Measurements from ENCODE around the gene RPS6KC1. TPM values are rescaled to one million over a fixed set of nuclear protein-coding genes. Genes with fewer than 3 reads are reported as not detected.

The RPS6KC1 gene
- total RNA-seq, 1 experiment from 2014 or later, result 16.9 TPM

DNA sequence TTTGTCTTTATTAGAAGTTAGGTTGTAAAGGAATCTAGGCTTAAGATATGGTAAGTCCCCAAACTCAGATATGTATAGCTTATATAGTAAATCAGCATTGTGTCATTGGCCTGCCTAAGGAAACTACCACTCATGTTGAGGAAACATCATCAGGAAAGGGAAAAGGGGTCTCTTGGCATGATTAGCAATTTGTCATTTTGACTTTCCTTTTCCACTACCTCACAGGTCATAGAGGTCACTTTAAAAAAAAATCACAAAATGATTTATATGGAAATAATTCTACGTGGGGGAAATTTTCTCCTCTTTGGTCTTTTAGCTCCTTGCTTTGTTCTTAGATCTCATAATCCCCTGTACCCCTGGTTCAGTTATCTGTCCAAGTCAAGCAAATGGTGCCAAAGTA, 213.5 kb downstream of the RPS6KC1 start:
- peaks cover 2% of the 10 kb centered on the region; the same call in 1 of the 2 replicates for H3K4me1 ChIP-seq (ENCODE audit: insufficient read depth, low read length)

More for the DNA sequence above, 213.5 kb downstream of the RPS6KC1 start:
- Histone ChIP-seq H3K23ac (ENCODE audit: insufficient read length, low read depth, low read length) (no peak overlapping the region), H3K23me2 (ENCODE audit: insufficient read length, low read depth, low read length, poor library complexity, severe bottlenecking) (no peaks in the 10 kb centered on the region), H3K18ac (ENCODE audit: insufficient read length, low read depth, low read length) (no peak overlapping the region), H2BK12ac (ENCODE audit: insufficient read length, low read depth, low read length) (no peak overlapping the region), H2AFZ (ENCODE audit: low read length) (no peak overlapping the region), H3K4ac (ENCODE audit: low read depth, low read length) (no peak overlapping the region), H3K14ac (ENCODE audit: insufficient read depth, low read length) (no peak overlapping the region), H4K91ac (ENCODE audit: insufficient read length, low read depth, low read length) (no peak overlapping the region), H4K5ac (ENCODE audit: insufficient read length, low read depth, low read length) (no peak overlapping the region), H2BK120ac (ENCODE audit: low read depth, low read length, poor library complexity, severe bottlenecking) (no peak overlapping the region), H3K27me3 (ENCODE audit: insufficient read depth, low read length) (no peaks in the 10 kb centered on the region), H3K27ac (ENCODE audit: insufficient read length, low read depth, low read length) (no peak overlapping the region), H3T11ph (ENCODE audit: low read length) (no peak overlapping the region), H2AK5ac (ENCODE audit: insufficient read length, low read length) (no peak overlapping the region), H2BK5ac (ENCODE audit: insufficient read length, low read length) (no peak overlapping the region), H3K9ac (ENCODE audit: extremely low read depth, insufficient read length, low read length) (no peak overlapping the region), H3K56ac (ENCODE audit: insufficient read length, low read depth, low read length) (no peak overlapping the region), H3K4me2 (ENCODE audit: insufficient read depth, insufficient read length, low read length) (no peak overlapping the region), H3K9me3 (ENCODE audit: control insufficient read depth, low read depth, low read length) (no peaks in the 10 kb centered on the region), H4K8ac (replicated peaks; ENCODE audit: insufficient read length, low read depth, low read length) (no peak overlapping the region), H3K79me2 (ENCODE audit: insufficient read depth, low read length) (no peaks in the 10 kb centered on the region), H3K79me1 (ENCODE audit: insufficient read depth, low read depth, low read length, poor library complexity, severe bottlenecking) (no peaks in the 10 kb centered on the region), H4K20me1 (ENCODE audit: control insufficient read depth, insufficient read depth, insufficient read length) (no peaks in the 10 kb centered on the region), H2BK20ac (ENCODE audit: low read depth, low read length, poor library complexity, severe bottlenecking) (no peak overlapping the region), H2BK15ac (ENCODE audit: low read depth, low read length) (no peak overlapping the region)
- Mint-ChIP-seq H3K9me3 (no peaks in the 10 kb centered on the region), H3K27me3 (ENCODE audit: low read depth) (no peaks in the 10 kb centered on the region), H3K4me1 (peaks cover 12% of the 10 kb centered on the region in 2 experiments), H3K36me3 (ENCODE audit: insufficient read depth in 1 of 3, low read depth in 3 of 3) (no peaks in the 10 kb centered on the region), H3K27ac (no peak overlapping the region), H3K4me3 (no peak overlapping the region)
- TF ChIP-seq, protein P1, sequence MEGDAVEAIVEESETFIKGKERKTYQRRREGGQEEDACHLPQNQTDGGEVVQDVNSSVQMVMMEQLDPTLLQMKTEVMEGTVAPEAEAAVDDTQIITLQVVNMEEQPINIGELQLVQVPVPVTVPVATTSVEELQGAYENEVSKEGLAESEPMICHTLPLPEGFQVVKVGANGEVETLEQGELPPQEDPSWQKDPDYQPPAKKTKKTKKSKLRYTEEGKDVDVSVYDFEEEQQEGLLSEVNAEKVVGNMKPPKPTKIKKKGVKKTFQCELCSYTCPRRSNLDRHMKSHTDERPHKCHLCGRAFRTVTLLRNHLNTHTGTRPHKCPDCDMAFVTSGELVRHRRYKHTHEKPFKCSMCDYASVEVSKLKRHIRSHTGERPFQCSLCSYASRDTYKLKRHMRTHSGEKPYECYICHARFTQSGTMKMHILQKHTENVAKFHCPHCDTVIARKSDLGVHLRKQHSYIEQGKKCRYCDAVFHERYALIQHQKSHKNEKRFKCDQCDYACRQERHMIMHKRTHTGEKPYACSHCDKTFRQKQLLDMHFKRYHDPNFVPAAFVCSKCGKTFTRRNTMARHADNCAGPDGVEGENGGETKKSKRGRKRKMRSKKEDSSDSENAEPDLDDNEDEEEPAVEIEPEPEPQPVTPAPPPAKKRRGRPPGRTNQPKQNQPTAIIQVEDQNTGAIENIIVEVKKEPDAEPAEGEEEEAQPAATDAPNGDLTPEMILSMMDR (conservative IDR thresholded peaks at IDR 0.05), result no peak
- WGBS (ENCODE audit: extremely low coverage, insufficient read length, low lambda C conversion rate), result no CpG with 5 or more reads among the region's 1 CpG
- DNase-seq, result no peak

Measured in H9 (cell line).